K562 treated with DMSO at 1 percent for 12 hours (cell line): ENCODE data around the gene SERPINB13. TPM values are rescaled to one million over a fixed set of nuclear protein-coding genes. Genes with fewer than 3 reads are reported as not detected.

Experiments used
- total RNA-seq: library from RNA; unstranded; fragments of 300-600 nt; gene quantifications from 2 replicates; pipeline ENCODE4 v1.2.3, GENCODE V29; 2022; ENCODE audit not compliant: insufficient read depth

Gene SERPINB13, protein sequence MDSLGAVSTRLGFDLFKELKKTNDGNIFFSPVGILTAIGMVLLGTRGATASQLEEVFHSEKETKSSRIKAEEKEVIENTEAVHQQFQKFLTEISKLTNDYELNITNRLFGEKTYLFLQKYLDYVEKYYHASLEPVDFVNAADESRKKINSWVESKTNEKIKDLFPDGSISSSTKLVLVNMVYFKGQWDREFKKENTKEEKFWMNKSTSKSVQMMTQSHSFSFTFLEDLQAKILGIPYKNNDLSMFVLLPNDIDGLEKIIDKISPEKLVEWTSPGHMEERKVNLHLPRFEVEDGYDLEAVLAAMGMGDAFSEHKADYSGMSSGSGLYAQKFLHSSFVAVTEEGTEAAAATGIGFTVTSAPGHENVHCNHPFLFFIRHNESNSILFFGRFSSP
- not detected in 2 replicates for total RNA-seq

DNA sequence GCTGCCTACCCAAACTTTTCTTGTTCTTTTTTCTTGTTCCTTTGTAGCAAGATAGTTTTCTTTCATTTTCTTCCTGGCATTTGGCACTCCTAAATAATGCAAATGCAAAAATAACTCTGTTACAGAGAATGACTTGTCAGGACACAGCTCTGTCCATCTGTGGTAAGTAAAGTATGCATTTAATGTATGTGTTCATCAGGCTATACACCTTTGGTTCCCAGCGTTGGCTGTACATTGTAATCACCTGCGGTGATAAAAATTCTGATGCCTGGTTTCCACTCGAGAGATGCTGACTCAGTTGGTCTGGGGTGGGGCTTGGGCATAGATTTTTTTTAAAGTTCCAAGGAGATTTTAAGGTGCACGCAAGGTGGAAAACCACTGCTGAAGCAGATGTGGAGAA lies at the start of gene SERPINB13:
SERPINB13 (plus strand) TSS at position 378 of the 400 bp plus-strand sequence. CDS start 1,325 bp downstream, outside the sequence.

DNA sequence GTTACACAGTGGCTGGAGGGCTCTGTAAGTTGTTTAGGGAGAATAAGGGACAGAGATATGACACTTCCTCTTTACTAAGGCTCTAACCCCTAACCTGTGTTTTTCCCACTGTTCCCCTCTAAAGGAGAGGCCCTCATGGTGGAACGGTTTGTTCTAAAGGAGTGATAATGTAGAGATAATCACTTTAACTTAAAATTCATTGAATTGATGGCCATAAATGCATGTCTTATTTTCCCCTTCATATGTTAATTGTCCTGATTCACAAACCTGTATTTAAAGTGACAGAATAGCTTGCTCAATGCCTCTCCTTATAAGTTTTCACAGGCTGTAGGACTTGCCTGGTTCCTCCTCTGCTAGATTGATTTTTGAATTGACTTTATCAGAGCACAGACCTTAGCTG lies 45.1 kb upstream of the SERPINB13 start, which contains the start of gene SERPINB12:
SERPINB12 (plus strand) TSS at position 301 of the 400 bp plus-strand sequence. CDS start 13,791 bp downstream, outside the sequence.

DNA sequence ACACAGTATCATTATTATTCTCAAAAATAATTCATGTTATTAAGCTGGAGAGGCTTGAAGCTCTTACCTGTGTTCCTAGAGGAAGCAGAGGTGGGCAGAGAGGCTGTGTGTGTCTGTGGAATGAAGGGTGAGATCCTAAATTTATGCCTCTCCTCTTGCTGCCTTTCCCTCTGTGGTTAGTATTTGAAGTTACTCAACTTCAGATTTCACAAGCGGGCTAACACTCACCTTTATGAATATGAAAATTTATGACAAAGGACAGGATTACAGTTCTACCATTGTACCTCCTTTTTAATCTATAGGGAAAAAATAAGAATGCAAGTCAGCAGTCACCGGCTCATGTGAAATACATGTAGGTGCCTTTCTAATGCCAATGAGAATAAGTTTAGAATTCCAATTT lies 57.0 kb downstream of the SERPINB13 start, which contains the start of gene SERPINB4:
SERPINB4 (minus strand) TSS at position 115 of the 400 bp plus-strand sequence. CDS start 679 bp downstream, outside the sequence.

Other genes starting within 250 kb of the SERPINB13 start
- 6.2 and 15.0 TPM in 2 replicates for gene KDSR, start 220.1 kb upstream of the SERPINB13 start, total RNA-seq
- gene VPS4B, start 164.9 kb upstream of the SERPINB13 start, total RNA-seq = 4.2 and 14.9 TPM in 2 replicates
- gene SERPINB5, start 110.4 kb upstream of the SERPINB13 start, total RNA-seq = 1.0 TPM in 1 of 2 replicates, not detected in the other
- gene SERPINB12, start 45.0 kb upstream of the SERPINB13 start, total RNA-seq = not detected in 2 replicates
- gene SERPINB4, start 56.9 kb downstream of the SERPINB13 start, total RNA-seq = not detected in 2 replicates
- not detected in 2 replicates for gene SERPINB3, start 74.5 kb downstream of the SERPINB13 start, total RNA-seq
- not detected in 2 replicates for gene SERPINB11, start 115.6 kb downstream of the SERPINB13 start, total RNA-seq
- not detected in 2 replicates for gene SERPINB7, start 188.1 kb downstream of the SERPINB13 start, total RNA-seq